22Rv1 (cell line): ENCODE measurements around the gene DELE1.
"Not testable (repeated sequence)": the region's sequence is repeated elsewhere in the genome, so short reads cannot be mapped to it uniquely, and the experiment has no call there.

Source experiments
- CTCF ChIP-seq: fragments of 450-650 bp; IDR thresholded peaks from 2 replicates; pipeline ENCODE4 v1.5.1; 2017; ENCODE audit warnings: mild to moderate bottlenecking
- ZFX ChIP-seq: fragments of 450-650 bp; IDR thresholded peaks from 2 replicates; pipeline ENCODE4 v1.6.1; 2017; ENCODE audit warnings: antibody characterized with exemption, borderline replicate concordance

GRCh38 chr5:141922827-141923447 is 734 bp upstream of the DELE1 start:
- not testable (repeated sequence) for TF ChIP-seq CTCF, ZFX
